ENCODE results near the gene F11R.
A peak's percentile ranks its signal among the peaks of the same experiment; 100 is the strongest.
"Not testable (repeated sequence)": the region's sequence is repeated elsewhere in the genome, so short reads cannot be mapped to it uniquely, and the experiment has no call there.

The F11R gene

DNA sequence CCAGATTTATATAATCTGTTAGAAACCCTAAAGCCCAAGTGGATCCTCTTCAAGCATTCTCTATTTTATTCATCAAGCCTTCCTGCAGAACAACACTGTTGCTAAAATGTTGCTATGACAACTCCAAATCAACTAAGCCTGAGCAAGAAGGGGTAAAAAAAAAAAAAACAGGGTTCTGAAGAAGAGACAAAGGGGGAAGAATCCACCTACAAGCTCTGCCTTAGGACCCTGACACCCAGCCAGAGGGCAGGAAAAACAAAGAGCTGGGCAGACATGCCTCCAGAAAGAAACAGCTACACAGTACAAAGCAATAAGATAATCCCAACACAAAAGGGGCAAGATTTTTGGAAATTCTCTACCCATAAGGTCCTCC lies 23.6 kb upstream of the F11R start:
- DNase-seq (ENCODE audit: low read depth in 2 of 2) = no peak

DNA sequence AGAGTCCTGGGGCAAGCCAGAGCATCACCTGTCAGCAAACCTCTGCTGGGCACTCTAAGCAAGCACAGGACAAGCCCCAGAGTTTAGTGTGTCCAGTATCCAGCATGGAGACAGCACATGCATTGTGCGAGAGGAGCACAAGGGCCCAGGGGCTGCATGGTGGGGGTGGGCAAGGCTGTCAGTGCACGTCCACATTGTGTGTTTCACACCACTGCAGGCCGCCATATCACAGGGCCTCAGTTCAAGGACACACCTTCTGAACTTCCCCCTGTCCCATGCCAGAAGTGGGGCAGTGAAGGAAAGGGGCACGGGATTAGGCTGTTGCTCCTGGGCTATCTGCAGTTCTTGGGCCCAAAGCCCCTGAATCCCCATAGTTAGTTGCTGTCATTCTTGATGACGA lies 18.6 kb upstream of the F11R start:
- no peak for DNase-seq (ENCODE audit: low read depth in 2 of 2)

DNA sequence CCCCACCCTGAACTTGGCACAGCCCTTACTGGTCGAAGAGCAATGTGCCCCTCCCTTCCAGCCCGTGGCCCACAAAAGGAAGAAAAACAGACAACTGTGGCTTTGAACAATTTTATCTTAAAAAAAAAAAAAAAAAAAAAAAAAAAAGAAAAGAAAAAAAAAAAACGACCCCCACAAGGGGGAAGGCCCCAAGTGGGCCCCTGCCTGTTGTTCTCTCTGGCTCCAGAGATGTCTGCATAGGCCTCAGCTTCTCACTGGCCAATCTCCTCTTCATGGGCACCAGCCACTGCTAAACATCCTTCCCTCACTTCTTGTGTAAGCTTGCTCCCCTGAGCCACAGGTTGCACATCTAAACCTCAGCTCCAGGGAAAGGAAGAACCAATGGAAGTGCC lies 18.2 kb upstream of the F11R start:
- DNase-seq (ENCODE audit: low read depth in 2 of 2) = no peak

DNA sequence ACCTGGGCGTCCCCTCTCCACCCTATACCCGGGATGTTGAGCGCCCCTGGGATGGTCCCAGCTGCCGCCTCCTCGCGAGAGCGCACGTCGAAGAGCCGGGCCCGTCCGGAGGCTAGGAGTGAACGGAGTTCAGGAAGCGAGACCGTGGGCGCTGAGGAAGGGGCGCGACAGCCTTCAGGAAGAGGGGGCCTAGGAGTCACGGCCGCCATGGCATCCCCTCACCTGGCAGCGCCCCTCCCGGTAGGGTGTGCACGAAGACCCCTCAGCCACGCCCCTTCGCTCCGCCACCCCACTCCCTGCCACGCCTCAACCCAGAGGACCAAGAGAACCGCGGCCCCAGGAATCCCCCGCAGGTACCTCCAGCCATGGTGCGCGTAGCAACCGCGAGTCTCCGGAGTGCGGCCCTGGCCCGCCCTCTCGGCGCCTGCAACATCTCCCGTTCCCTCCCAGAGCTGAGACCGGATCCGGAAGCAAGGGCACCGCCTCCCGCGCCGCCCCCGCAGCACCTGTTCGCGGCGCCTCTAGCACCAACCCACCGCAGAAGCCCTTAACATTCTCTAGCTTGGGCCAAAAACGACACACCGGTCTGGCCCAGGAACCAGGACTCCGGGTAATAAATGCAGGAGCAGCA lies 17.7 kb upstream of the F11R start, which contains the start of gene TSTD1:
Gene TSTD1, minus strand, starts transcription at position 442 of the 631 bp plus-strand sequence. Its CDS starts 75 bp downstream, at position 367.
- DNase-seq (ENCODE audit: low read depth in 2 of 2) = peak; percentile 68 to 84

- no peak for DNase-seq (ENCODE audit: low read depth in 2 of 2)
These were observed 16.9 kb upstream of the F11R start for GRCh38 chr1:161037661-161038522.

DNA sequence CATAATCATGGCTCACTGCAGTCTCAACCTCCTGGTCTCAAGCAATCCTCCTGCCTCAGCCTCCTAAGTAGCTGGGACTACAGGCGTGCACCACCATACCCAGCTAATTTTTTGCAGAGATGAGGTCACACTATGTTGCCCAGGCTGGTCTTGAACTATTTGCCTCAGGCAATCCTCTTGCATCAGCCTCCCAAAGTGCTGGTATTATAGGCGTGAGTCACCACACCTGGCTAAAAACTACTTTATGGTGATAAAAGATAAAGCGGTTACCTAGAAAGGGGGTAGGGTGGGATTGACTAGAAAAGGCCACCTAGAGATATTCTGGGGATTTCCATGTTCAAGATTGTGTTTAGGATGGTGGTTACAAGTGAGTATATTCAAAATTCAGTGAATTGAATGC lies 12.8 kb upstream of the F11R start:
- no peak for DNase-seq (ENCODE audit: low read depth in 2 of 2)

- no peak for DNase-seq (ENCODE audit: low read depth in 2 of 2)
These were observed 11.5 kb upstream of the F11R start for GRCh38 chr1:161032409-161032808.

- DNase-seq (ENCODE audit: low read depth in 2 of 2) = no peak
These were observed 10.9 kb upstream of the F11R start for GRCh38 chr1:161031874-161032273.

- DNase-seq (ENCODE audit: low read depth in 2 of 2) = not testable (repeated sequence)
These were observed 8.5 kb upstream of the F11R start for GRCh38 chr1:161029466-161029865.

- DNase-seq (ENCODE audit: low read depth in 2 of 2) = not testable (repeated sequence)
These were observed 6.0 kb upstream of the F11R start for GRCh38 chr1:161026954-161027353.

DNA sequence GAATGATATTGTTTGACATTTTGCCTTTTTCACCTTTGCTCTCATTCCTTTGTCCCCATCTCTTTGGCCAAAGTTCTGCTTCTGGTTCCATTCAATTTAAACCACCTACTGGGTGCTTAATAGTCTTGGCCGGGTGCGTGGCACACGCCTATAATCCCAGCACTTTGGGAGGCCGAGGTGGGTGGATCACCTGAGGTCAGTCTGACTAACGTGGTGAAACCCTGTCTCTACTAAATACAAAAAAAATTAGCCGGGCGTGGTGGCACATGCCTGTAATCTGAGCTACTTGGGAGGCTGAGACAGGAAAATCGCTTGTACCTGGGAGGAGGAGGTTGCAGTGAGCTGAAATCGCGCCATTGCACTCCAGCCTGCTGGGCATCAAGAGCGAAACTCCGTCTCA lies 1.5 kb upstream of the F11R start:
- DNase-seq (ENCODE audit: low read depth in 2 of 2) = not testable (repeated sequence)

GRCh38 chr1:161021970-161022353 lies 1.0 kb upstream of the F11R start:
- DNase-seq (ENCODE audit: low read depth in 2 of 2) = no peak

DNA sequence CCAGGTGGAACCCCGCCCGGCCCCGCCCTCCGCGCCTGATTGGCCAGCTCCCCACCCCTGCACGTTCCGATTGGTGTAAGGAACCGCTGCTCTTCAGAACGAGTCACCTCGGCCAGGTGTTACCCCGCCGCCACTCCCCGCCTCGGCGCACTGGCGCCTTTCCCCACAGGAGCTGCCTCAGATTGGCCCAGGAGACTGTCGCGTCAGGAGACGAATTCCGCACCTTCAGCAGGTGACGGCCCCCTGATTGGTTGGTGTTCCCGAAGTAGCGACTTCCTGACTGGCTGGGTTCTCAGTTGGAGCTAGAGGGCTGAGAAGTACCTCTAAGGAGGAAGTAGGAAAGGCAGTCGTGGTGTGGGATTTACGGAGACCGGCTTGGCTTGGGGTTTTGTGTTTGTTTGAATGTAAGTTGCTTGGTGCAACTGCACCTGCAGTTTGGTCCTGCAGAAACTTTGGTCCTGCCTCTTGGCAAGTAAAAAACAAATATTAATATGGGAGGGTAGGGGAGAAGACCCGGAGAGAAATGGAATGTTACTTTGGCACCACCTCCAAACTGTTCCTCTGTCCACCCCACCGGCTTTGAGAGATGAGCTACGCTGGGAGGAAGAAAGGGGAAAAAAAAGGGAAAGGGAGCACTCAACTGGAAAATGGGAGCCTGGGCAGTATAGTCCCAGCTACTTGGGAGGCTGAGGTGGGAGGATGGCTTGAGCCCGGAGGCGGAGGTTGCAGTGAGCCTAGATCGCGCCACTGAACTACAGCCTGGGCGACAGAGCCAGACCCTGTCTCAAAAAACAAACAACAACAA lies 415 bp upstream of the F11R start:
- DNase-seq (ENCODE audit: low read depth in 2 of 2) = peak; percentile 73 to 84

DNA sequence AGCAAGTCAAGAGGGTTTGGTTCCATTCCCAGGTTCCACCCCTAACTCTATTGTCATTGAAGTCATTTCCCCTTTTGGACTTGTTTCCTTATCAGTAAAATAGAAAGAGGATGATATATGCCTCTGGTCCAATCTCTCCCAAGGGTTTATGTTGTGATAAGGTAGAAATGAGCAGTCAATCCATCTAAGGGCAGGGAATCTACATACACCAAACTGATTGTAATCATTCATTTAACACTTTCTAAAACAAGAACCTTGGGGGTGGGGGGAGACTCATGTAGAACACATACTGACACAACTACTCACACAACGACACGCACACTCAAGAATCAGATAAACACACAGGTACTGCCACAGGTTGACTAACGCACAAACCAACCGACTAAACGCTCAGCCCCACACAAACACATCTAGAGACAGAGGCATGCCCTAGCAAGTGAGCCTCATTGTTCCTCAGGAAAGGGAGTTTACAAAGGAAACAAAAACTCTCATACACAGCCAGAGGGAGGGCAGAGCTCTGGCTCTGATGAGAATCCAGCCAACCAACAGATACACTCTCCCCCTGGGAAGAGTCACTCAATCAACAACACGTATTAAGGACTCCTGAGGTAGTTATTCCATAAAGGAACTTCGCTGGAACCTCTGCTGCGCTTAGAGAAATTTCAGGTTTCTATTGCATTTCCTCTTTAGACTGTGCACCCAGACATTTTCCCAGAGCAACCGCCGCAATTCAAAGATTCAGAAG lies 1.0 kb downstream of the F11R start:
- DNase-seq (ENCODE audit: low read depth in 2 of 2) = no peak

DNA sequence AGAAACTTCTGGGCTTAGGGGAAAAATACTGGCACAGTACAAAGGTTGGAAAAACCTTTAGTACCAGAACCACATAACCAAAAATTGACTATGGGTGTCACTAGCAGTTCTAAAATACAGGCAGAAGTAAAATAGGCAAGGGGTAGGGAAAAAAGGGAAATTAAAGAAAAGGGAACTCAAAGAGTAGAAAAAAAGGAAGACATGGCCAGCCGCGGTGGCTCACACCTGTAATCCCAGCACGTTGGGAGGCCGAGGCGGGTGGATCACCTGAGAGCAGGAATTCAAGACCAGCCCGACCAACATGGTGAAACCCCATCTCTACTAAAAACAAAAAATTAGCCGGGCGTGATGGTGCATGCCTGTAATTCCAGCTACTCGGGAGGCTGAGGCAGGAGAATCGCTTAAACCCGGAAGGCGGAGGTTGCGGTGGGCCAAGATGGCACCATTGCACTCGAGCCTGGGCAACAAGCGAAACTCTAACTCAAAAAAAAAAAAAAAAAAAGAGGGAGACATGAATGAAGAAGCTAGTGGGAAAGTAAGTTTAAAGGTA lies 1.8 kb downstream of the F11R start:
- not testable (repeated sequence) for DNase-seq (ENCODE audit: low read depth in 2 of 2)

DNA sequence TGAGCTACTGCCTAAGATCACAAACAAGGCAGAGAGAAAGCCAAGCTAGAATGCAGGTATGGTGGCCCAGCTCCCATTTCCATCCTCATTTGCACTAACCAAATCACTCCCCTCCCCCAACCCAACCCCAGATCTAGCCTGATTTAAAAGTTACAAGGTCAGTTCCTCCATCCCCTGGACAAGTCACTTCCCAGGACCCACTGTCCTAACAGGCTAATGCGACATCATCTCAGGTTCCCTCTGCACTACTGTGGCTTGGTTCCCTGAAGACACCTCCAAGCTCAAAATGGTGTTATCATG lies 2.4 kb downstream of the F11R start:
- no peak for DNase-seq (ENCODE audit: low read depth in 2 of 2)

DNA sequence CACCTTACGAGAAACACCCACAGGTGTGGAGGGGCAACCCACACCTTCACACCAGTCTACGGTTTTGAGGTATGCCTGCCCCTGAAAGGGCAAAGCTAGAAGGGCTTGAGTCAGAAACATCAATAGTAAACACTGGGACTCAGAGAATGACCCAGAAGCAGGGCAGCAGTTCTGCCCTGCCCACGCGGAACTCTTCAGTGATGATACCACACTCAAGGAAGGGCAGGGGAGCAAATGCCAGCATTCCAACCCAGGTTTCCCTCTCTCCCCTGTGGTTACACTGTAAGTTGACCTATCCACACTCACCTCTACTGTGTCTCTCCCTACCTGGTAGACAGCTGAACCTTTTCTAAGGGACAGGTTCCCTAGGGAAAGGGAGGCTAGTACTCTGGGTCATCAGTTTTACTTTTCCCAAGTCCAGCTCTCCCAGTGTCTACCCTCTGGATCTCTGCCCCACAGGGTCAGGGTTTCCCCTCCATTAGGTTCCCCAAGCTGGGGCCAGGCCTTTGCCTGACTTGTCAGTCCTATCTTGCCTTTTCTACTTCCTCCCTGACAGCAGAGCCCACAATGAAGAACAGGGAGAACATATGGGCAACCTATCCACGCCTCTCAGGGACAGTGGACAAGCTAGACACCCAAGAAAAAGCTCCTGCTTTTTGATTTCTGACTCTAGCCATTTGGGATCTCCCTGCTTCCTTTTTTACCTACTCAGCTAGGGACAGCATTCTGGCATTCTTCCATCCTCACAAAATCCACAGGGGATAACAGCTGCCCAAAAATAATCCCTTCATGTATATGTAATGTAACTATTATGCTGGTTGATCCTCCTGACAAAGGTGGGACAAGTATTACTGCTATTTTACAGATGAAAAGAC lies 3.0 kb downstream of the F11R start:
- DNase-seq (ENCODE audit: low read depth in 2 of 2) = no peak

DNA sequence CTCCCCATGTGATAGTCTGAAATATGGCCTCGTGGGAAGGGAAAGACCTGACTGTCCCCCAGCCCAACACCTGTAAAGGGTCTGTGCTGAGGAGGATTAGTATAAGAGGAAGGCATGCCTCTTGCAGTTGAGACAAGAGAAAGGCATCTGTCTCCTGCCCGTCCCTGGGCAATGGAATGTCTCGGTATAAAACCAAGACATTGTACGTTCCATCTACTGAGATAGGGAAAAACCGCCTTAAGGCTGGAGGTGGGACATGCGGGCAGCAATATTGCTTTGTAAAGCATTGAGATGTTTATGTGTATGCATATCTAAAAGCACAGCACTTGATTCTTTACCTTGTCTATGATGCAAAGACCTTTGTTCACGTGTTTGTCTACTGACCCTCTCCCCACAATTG lies 3.8 kb downstream of the F11R start:
- DNase-seq (ENCODE audit: low read depth in 2 of 2) = not testable (repeated sequence)

DNA sequence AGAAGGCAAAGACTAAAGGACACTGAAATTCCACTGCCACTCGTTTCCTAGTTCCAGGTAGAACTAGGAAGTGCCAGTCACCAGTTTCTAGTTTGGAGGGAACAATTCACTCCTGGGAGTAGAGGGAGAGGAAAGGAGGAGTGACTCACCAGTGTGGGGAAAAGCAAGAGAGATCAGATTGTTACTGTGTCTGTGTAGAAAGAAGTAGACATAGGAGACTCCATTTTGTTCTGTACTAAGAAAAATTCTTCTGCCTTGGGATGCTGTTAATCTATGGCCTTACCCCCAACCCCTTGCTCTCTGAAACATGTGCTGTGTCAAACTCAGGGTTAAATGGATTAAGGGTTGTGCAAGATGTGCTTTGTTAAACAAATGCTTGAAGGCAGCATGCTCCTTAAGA lies 4.3 kb downstream of the F11R start:
- not testable (repeated sequence) for DNase-seq (ENCODE audit: low read depth in 2 of 2)

- DNase-seq (ENCODE audit: low read depth in 2 of 2) = peak; percentile 46 to 61
These were observed 7.3 kb downstream of the F11R start for GRCh38 chr1:161013488-161014230.
